HG03175 (cell line): ENCODE measurements around the gene TBCE.

Source experiments
- ATAC-seq: cut with Tn5 transposase; IDR thresholded peaks from one replicate; pipeline ENCODE4 v1.9.1; 2021; ENCODE audit warnings: mild to moderate bottlenecking, moderate library complexity; ENCODE audit not compliant: unreplicated experiment

Gene TBCE

DNA sequence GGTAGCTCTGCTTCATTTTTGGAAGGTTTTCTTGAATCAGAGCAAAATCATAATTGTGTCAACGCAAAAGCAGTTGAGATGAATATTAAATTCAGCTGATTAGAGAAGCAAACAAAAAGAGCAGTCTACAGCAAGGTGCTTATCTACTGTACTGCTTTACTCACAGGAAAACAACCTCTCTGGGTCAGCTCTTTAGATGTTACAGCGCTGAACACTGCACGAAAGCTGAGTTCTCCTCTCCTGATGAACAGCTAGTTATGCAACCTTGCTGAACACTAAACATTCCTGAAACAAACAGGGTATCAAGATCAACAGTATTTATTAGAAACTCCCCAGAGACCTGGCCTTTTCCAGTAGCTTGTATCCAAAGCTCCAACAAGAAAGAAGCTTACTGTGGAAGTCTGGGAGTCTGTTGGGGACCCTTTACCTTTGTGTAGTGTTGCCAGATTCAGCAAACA is 41.3 kb downstream of the TBCE start:
- no peak for ATAC-seq

DNA sequence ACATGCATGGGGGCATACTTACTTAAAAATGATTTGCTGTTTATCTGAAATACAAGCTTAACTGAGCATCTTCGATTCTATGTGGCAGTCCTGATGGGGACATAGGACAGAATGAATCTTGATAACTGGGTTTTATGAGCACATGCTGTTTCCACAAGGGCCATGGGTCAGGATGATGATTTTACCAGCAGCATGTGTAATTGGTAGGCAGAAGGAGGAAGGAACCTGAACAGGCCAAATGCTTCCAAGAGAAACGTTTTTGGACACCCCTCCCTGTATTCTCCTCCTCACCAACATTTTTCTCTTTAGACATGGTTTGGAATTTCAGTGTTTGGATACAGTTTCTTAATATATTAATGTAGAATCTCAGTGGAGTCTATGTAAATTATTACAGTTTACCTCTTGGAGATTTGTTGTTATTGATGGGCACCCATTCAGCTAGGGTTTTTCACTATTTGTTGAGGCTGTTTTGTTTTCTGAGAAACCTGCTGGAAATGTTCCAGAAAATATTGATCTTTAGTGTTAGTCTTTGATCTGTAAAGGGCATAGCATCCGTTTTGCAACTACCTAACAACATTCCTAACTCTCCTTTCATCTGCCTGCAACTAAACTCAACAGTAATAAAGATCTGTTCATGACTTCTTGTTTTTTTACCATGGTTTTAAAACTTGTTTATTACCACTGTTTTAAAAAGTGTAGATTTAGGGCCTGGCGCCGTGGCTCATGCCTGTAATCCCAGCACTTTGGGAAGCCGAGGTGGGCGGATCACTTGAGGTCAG is 42.0 kb downstream of the TBCE start:
- ATAC-seq, result no peak

DNA sequence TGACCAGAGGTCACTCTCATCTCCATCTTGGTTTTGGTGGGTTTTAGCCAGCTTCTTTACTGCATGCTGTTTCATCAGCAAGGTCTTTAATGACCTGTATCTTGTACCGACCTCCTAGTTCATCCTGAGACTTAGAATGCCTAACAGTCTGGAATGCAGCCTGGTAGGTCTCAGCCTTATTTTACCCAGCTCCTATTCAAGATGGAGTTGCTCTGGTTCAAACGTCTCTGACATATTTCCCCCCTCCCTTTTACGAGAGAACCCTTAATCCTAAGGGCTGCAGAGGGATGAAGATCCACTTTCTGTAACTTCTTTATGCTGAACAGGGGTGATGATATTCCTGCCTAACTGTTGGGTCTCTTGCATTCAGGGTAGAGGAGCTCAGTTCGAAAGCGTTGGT is 43.2 kb downstream of the TBCE start:
- no peak for ATAC-seq

DNA sequence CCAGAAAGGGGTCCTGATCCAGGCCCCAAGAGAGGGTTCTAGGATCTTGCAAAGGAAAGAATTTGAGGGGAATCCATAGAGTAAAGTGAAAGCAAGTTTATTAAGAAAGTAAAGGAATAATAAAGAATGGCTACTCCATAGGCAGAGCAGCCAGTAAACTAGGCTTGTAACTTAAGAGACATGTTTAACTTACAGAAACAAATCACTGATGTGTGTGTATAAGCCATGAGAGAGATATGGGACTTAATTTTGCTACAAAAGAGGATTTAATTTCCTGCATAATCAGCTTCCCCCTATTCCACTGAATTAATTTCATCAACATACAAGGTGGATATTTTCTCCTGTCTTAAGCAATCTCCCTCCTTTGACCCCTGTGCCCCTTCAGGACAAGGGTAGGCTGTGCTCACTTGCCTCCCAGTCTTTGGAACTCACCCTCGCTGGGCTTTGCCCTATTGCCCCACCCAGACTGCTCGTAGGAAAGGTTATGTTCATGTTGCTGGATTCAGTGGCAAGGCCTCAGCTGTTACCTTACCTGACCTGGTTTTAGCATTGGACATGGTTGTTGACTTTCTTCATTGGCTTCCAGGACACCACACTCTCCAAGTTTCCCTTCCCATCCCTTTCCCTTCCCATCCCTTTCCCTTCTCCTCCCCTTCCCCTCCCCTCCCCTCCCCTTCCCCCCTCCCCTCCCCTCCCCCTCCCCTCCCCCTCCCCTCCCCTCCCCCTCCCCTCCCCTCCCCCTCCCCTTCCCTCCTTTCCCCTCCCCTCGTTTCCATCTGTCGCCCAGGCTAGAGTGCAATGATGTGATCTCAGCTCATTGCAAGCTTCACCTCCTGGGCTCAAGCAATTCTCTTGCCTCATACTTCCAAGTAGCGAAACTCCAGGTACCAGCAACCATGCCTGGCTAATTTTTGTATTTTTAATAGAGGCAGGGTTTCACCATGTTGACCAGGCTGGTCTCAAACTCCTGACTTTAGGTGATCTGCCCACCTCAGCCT is 44.6 kb downstream of the TBCE start:
- ATAC-seq, result no peak

DNA sequence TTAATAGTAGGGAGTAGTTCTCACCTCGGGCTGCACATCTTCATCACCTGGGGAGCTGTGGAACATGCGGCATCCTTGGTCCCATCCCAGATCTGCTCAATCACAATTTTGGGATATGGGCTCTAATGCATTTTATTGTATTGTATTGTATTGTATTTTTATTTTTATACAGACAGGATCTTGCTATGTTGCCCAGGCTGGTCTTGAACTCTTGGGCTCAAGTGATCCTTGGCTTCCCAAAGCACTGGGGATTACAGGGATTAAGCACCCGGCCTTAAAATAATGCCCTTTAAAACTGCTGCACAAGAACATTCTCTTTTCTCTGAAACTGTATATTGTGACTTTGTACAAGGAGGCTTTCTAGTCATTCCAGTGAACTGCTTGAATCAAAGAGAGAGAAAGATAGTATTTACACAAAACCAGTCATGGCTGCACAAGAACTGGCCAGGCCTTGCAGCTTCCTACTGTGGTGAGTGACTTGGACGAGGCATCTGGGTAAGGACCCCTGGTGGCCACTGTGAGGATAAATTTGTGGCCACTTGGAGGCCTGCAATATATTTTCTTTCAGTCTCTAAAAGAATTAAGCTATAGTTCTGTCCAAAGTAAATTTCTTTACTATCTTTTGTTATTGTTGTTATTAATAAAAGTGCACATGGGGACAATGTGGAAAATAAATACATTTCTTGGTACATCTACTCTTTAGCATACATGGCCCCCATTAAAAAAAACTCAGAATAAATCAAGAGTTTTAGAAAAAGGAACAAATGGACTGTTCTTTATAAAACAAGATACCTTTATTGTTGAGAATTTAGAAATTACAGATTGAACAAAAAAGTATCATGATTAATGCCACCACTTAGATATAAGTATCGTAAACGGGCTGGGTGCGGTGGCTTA is 48.0 kb downstream of the TBCE start:
- peak; percentile 77 for ATAC-seq

DNA sequence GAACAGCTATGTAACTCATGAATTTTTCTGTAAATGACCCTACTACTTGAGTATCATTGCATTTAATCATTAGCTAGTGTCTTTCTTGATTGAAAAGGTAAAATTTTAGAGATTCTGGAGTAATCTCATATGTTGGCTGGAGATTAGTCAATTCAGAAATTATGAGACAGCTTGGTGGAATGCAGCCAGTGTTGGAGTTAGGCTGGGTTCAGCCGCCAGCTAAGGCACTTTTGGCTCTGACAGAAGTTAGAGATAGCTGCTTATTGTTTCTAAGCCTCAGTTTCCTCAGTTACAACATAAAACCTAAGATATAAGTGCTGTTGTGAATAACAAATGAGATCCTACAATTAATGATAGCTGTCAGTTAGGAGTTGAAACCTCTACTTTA is 49.4 kb downstream of the TBCE start:
- no peak for ATAC-seq

DNA sequence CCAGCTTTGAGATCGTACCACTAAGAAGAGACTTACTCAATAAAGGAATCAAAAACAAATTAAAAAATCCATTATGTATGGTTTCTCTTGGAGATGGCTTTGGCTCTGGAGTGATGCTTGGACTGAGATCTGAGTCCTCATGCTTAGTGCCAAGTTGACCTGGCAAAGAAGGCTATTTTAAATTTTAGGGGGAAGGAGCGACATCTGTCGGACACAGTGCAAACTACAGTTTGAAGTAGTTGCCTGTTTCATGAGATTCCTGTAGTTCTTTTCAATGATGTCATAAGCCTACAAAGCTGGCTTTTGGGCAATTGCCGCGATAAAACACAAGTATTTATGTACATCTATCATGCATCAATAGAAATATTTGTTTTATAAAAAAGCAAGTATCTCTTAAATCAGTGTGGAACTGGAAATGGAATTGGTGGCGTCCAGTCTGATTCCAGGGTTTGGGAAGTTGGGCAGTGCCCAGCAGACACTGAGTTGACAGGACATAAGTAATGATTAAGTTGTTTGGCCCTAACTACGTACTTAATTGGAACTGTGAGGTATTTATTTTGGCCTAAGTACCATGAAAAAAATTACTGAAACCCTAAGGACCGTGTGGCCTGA is 50.0 kb downstream of the TBCE start:
- no peak for ATAC-seq

DNA sequence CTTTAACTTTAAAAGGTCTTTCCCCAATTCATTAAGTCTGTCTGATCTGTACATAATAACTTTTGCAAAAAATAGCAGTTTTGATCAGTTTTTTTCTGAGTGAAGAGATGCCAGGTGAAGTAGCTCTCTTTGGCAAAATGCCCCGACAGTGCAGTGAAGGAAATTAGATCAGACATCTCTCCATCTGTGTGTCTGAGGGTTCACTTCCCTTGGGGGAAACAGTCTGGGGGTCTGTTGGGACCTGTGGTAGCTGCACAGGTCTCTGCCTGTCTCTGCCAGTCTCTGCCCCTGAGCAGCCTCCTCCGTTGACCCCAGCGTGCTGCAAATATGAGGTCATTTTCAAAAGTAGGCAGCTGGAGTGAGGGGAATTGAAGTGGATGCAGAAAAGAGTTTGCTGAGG is 54.5 kb downstream of the TBCE start:
- ATAC-seq, result no peak

DNA sequence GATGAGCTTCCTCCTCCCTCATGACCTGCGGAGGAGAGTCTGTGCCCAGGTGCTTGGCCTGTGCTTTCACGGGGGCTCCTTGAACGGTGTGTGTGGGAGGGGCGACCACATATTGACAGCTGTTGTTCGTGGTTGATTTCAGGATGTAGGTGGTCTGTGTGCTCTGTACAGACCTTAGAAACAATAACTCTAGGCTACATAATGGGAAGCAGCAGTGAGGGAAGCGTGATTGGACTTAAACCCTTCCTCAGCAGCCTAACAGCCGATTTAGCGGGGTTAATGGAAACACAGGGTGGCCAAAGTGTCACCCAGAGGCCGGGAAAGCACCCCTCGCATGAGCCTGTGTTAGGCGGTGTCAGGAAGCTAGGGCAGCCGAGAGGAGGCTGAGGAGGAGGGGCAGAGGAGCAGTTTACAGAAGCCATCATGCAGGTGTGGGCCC is 56.0 kb downstream of the TBCE start:
- no peak for ATAC-seq

DNA sequence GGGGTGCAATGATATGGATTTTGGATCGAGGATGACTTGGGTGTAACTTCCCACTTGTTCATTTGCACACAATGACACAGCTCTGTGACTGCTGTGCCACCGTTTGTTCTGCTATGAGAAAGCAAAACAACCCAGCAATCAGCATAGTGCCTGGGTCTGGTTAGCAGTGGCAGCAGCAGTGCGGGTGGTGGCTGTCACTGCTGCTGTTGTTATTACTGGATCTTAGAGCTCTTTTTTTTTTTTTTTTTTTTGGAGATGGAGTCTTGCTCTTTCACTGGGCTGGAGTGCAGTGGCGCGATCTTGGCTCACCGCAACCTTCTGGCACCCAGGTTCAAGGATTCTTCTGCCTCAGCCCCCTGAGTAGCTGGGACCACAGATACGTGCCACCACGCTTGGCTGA is 56.9 kb downstream of the TBCE start:
- no peak for ATAC-seq

DNA sequence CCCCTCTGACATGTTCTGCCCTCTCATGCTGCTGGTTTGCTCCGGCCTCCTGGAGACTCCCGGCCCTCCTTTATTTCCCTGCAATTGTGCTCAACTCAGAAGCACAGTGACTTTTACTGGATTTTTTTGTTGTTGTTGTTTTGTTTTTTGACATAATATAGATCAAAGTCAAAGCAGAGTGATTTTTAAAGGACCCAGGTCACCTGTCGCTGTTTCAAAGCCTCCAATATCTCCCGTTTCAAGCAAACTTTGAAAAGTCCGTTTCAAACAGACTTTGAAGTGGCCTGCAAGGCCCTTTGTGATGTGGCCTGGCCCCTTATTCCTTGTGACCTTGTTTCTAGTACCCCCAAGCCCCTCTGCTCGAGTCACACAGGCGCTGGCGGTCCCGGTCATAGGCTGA is 58.1 kb downstream of the TBCE start:
- no peak for ATAC-seq

DNA sequence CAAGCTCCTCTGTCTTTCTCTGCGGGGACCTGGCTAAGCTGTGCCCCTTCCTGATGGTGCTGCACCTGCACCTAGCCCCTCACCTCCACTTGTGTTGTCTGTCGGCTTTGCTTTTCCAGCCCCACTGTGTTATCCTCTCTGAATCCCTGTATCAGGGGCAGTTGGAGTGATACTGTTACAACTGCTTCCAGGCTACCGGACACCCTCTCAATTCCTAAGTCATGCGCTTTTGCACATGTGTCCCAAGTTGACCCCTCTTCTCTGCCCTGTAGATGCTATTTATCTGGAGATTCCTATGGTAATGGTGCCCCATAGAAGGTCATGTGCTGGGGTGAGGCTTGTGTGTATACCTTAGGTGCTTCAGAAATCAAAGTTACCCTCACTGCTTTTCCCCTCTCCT is 58.9 kb downstream of the TBCE start:
- ATAC-seq, result no peak

DNA sequence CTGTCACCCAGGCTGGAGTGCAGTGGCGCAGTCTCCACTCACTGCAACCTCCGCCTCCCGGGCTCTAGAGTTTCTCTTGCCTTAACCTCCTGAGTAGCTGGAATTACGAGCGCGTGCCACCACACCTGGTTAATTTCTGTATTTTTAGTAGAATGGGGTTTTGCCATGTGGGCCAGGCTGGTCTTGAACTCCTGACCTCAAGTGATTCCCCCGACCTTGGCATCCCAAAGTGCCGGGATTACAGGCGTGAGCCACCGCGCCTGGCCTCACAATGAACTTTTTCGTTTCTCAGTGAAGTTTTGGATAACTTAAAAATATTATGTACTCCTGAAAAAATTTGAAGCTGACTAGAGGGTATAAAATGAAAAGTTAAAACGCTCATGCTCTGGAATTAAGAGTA is 59.5 kb downstream of the TBCE start:
- no peak for ATAC-seq

DNA sequence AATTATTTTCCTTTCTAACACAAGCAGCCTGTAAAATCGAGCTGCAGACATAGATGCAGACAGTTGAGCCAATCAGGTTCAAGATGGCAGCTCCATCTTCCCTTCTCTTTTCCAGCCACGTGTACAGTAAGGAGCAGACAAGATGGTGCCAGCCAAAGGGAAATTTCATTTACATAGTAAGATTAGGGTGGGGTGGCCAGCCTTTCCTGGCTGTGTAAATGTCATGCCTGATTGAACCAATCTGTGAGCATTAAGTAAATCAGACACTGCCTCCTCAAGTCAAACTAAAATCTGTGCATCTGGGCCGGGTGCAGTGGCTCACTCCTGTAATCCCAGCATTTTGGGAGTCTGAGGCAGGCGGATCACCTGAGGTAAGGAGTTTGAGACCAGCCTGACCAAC is 60.2 kb downstream of the TBCE start:
- ATAC-seq, result no peak

DNA sequence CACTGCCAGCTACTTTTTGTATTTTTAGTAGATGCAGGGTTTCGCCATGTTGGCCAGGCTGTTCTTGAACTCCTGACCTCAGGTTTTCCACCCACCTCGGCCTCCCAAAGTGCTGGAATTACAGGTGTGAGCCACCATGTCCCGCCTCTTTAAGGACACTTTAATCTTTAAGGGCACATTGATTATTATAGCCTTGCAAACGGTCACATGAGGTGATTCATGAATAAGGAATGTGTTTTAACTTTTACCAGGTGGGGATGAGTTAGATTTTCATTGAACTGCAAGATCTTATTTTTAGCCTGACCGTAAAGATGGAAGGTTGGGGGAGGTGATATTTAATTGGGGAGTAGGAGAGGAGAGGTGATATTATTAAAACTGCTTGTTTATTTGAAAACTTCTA is 61.9 kb downstream of the TBCE start:
- ATAC-seq, result no peak

DNA sequence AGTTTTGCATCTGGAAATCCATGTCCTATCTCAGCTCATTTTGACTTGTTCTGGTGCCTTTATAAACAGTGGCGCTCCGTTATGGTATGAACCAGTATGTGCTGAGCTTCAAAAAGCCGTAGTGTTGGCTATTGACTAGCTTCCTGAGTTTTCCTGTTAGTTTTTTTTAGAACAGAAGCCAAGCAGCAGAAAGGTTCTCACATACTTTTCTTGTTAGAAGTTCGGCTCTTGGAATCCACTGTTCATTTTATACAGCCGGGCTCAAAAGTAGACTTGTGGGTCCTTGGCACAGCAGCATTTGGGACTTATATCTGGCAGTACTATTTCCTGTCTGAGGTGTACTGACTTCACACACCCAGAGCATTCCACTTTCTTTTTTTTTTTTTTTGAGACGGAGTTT is 63.8 kb downstream of the TBCE start:
- ATAC-seq, result no peak

DNA sequence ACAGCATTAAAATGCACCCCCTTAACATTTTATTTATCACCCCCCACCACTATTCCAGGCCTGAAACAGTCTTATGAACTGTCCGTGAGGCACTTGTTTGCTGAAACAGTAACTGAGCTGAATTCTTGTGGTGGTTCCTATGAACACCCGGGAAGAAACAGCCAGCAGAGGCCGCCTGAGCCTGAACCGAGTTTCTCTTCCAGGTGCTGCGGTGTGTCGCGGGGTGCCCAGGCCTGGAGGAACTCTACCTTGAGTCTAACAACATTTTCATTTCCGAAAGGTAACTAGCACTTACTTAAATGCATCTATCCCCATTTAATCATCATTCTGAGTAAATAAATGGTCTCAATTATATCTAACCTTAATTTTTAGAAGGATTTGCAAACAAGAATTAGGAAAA is 66.8 kb downstream of the TBCE start:
- no peak for ATAC-seq

DNA sequence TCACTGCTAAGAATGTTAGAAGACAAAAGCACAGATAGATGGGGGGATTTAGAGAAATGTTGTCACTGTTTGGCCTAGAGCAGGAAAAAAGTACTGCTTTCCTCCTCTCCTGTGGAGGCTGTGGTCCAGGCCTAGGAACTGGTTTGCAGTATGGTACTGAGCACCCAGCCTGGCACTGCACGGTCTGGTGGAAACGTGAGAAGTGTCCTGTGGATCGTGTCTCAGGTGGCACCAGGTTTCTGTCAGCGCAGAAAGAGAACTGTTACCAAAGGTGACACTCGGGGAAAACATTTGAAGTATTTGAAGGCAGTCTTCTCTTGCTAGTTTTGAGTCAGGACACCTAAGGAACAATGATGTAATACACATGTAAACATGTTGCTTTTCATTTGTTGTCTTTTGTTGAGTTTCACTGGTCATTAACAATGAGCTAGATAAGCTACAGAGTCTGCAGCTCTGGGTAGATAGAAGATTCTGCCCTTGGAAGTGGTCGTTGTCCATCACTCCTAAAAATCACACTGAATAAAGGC is 74.0 kb downstream of the TBCE start:
- no peak for ATAC-seq

DNA sequence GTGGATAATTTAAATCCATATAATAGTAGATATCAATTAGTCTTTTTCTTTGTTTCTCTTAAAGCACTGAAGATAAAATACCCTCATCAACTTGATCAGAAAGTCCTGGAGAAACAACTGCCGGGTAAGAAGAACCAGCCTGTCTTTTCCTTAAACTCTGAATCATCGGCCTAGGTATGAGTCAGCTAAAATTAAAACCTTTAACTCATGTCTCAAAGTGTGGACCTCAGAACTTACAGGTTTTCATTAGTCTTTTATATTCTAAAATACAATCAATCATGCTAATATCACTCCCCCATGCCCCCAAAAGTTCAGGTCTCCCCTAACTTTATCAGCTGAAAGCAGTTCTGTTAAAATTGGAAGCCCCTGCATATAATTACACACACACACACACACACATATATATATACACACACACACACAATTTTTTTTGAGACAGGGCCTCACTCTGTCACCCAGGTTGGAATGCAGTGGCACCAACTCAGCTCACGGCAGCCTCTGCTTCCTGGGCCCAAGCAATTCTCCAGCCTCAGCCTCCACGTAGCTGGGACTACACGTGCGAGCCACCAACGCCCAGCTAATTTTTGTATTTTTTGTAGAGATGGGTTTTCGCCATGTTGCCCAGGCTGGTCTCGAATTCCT is 75.7 kb downstream of the TBCE start:
- no peak for ATAC-seq

DNA sequence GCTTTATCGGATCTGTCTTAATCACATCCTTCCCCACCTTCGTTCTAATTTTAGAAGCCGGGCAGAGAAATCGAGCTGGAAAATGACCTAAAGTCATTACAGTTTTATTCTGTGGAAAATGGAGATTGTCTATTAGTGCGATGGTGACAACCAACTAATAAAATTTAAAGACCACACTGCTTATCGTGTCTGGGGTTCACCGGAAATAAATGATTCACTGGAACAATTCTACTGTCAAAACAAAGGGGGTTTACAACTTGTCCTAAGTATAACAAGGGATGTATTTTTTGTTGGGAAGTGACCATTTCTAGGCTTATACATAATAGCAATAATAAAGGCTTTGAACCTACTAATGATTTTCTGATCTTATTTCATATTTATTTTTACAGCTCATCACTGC is 81.4 kb downstream of the TBCE start:
- ATAC-seq, result no peak
